Fibroblast of skin of left quadriceps (primary cell): ENCODE results near the gene DAP.

Experiments
- DNase-seq, 2 experiments: peaks; one replicate each; pipeline ENCODE4 v3.0.0-alpha.2; 2013; ENCODE audit warnings: low read depth in 2 of 2

The DAP gene

GRCh38 chr5:10710513-10711128 is 50.4 kb downstream of the DAP start:
- no peak for DNase-seq

- no peak for DNase-seq
These were observed 51.1 kb downstream of the DAP start for GRCh38 chr5:10709933-10710332.

- DNase-seq = no peak
These were observed 51.6 kb downstream of the DAP start for GRCh38 chr5:10709409-10709808.

GRCh38 chr5:10708189-10708944 is 52.7 kb downstream of the DAP start:
- DNase-seq = no peak

GRCh38 chr5:10707198-10708142 is 53.6 kb downstream of the DAP start:
- no peak for DNase-seq

- DNase-seq = no peak
These were observed 54.7 kb downstream of the DAP start for GRCh38 chr5:10706326-10706725.

- DNase-seq = no peak
These were observed 55.3 kb downstream of the DAP start for GRCh38 chr5:10705747-10706146.

- DNase-seq = no peak
These were observed 55.9 kb downstream of the DAP start for GRCh38 chr5:10704949-10705621.

- DNase-seq = no peak
These were observed 57.4 kb downstream of the DAP start for GRCh38 chr5:10703676-10704075.

GRCh38 chr5:10702911-10703491 is 58.0 kb downstream of the DAP start:
- DNase-seq = no peak

- no peak for DNase-seq
These were observed 58.9 kb downstream of the DAP start for GRCh38 chr5:10702040-10702629.

GRCh38 chr5:10701567-10702039 is 59.4 kb downstream of the DAP start:
- DNase-seq = no peak

- DNase-seq = no peak
These were observed 60.5 kb downstream of the DAP start for GRCh38 chr5:10700516-10700915.

- DNase-seq = no peak
These were observed 61.0 kb downstream of the DAP start for GRCh38 chr5:10699987-10700386.

- no peak for DNase-seq
These were observed 61.7 kb downstream of the DAP start for GRCh38 chr5:10699281-10699874.

- DNase-seq = no peak
These were observed 65.1 kb downstream of the DAP start for GRCh38 chr5:10695759-10696543.

GRCh38 chr5:10695055-10695649 is 65.9 kb downstream of the DAP start:
- DNase-seq = no peak

- peak; percentile 65 for DNase-seq
These were observed 68.9 kb downstream of the DAP start for GRCh38 chr5:10691826-10692785.
